D341Med (cell line): ENCODE data around the gene GALNTL6.

ENCODE experiments used
- DNase-seq: peaks from one replicate; pipeline ENCODE4 v3.0.0; 2012; ENCODE audit warnings: low spot score

GALNTL6 gene

DNA sequence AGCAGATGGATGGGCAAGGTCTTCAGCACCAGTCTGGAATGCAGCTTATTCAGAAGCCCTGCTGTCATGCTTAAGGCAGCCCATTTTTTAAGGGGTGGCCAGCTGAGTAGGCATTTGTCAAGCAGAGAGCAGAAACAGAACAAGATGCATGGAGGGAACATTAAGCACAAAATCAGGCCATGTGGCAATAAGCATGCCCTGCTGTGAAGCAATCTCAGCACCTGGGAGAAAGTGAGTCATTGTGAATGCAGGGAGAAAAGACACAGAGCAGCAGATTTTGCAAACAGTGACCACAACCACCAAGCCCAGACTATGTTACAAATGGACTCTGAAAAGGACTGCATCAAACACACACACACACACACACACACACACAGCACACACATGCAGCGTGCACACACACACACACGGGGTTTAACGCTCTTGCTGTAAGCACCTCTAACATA lies 1261.3 kb downstream of the GALNTL6 start:
- no peak for DNase-seq

DNA sequence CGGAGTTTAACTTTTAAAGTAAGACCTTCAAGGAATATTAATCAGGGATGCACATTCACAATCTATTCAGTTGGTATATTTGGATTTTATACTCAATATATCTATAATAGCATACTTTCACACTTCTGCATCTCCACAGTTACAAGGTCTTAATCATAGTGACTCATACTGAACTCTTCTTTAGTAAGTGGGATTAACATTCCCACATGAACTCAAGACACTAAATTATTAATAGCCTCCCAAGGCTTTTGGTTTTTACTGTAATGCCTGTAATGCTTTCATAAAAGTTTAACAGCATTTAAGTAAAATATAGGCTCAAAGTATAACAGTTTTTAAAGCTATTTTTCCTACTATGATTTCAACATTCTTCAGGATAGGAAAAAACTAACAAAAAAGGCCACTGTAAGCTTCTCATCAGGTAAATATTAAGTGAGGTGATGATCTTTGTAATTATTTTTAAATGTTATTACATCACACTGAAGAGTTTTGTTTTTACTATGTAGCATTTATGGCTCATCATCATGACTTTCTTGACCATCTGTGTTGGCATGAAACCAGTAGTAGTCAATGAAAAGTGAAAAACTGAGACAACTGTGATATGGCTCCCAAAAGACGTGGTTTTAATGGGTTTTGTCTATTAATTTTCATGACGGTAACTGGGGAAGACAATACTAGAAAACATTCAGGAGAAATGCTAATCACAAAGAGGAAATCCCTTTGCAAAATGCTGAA lies 1263.9 kb downstream of the GALNTL6 start:
- DNase-seq = no peak

DNA sequence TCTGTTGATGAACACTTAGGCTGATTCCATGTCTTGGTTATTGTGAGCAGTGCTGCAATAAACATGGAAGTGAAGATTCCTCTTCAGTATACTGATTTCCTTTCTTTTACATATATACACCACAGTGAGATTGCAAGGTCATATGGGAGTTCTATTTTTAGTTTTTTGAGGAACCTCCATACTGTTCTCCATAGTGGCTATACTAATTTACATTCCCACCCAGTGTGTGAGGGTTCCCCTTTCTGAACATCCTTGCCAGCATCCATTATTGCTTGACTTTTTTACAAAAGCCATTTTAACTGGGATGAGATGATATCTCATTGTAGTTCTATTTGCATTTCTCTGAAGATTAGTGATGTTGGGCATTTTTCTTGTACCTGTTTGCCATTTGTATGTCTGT lies 1274.9 kb downstream of the GALNTL6 start:
- no peak for DNase-seq
